ENCODE results near the gene UNC79.
"Not testable (repeated sequence)": the region's sequence is repeated elsewhere in the genome, so short reads cannot be mapped to it uniquely, and the experiment has no call there.

UNC79 gene

GRCh38 chr14:93431036-93431670, 414 bp downstream of the UNC79 start:
- H3K9me3 ChIP-seq (ENCODE audit: control insufficient read depth, low read length), result no peaks in the 10 kb centered on the region
- WGBS, 2 experiments (ENCODE audit: insufficient coverage in 2 of 2), result 0 to 9% methylated on average over 9 to 12 of the region's 27 CpGs
- H3K4me3 ChIP-seq (ENCODE audit: extremely low read depth, insufficient read depth, low read length, poor library complexity, severe bottlenecking), result peak overlapping the region; percentile 40
- no peak overlapping the region for H3K27ac ChIP-seq (ENCODE audit: low read depth, low read length, severe bottlenecking)
- no peaks in the 10 kb centered on the region for H3K4me1 ChIP-seq (ENCODE audit: control insufficient read depth, insufficient read depth, low read length, poor library complexity, severe bottlenecking)
- H3K36me3 ChIP-seq (ENCODE audit: control insufficient read depth, insufficient read depth, low read length), result no peaks in the 10 kb centered on the region

- Histone ChIP-seq H3K9me3 (ENCODE audit: control insufficient read depth, low read length) (no peaks in the 10 kb centered on the region), H3K36me3 (ENCODE audit: control insufficient read depth, insufficient read depth, low read length) (no peaks in the 10 kb centered on the region), H3K4me1 (ENCODE audit: control insufficient read depth, insufficient read depth, low read length, poor library complexity, severe bottlenecking) (no peaks in the 10 kb centered on the region), H3K4me3 (ENCODE audit: extremely low read depth, insufficient read depth, low read length, poor library complexity, severe bottlenecking) (no peak overlapping the region), H3K27ac (ENCODE audit: low read depth, low read length, severe bottlenecking) (no peak overlapping the region)
- WGBS, 2 experiments (ENCODE audit: insufficient coverage in 2 of 2), result no CpG with 5 or more reads among the region's 1 CpG
Observed at GRCh38 chr14:93454224-93454623, 23.5 kb downstream of the UNC79 start.

- H3K4me3 ChIP-seq (ENCODE audit: extremely low read depth, insufficient read depth, low read length, poor library complexity, severe bottlenecking), result no peak overlapping the region
- H3K9me3 ChIP-seq (ENCODE audit: control insufficient read depth, low read length), result no peaks in the 10 kb centered on the region
- no peaks in the 10 kb centered on the region for H3K4me1 ChIP-seq (ENCODE audit: control insufficient read depth, insufficient read depth, low read length, poor library complexity, severe bottlenecking)
- no peak overlapping the region for H3K27ac ChIP-seq (ENCODE audit: low read depth, low read length, severe bottlenecking)
- H3K36me3 ChIP-seq (ENCODE audit: control insufficient read depth, insufficient read depth, low read length), result no peaks in the 10 kb centered on the region
Observed at GRCh38 chr14:93456356-93456755, 25.6 kb downstream of the UNC79 start.

GRCh38 chr14:93458234-93458633, 27.5 kb downstream of the UNC79 start:
- H3K4me1 ChIP-seq (ENCODE audit: control insufficient read depth, insufficient read depth, low read length, poor library complexity, severe bottlenecking), result peaks cover 2% of the 10 kb centered on the region
- no peaks in the 10 kb centered on the region for H3K36me3 ChIP-seq (ENCODE audit: control insufficient read depth, insufficient read depth, low read length)
- WGBS, 2 experiments (ENCODE audit: insufficient coverage in 2 of 2), result no CpG with 5 or more reads among the region's 1 CpG
- no peak overlapping the region for H3K27ac ChIP-seq (ENCODE audit: low read depth, low read length, severe bottlenecking)
- no peak overlapping the region for H3K4me3 ChIP-seq (ENCODE audit: extremely low read depth, insufficient read depth, low read length, poor library complexity, severe bottlenecking)
- H3K9me3 ChIP-seq (ENCODE audit: control insufficient read depth, low read length), result no peaks in the 10 kb centered on the region

- H3K27ac ChIP-seq (ENCODE audit: low read depth, low read length, severe bottlenecking), result no peak overlapping the region
- H3K36me3 ChIP-seq (ENCODE audit: control insufficient read depth, insufficient read depth, low read length), result no peaks in the 10 kb centered on the region
- H3K4me1 ChIP-seq (ENCODE audit: control insufficient read depth, insufficient read depth, low read length, poor library complexity, severe bottlenecking), result peaks cover 2% of the 10 kb centered on the region
- H3K4me3 ChIP-seq (ENCODE audit: extremely low read depth, insufficient read depth, low read length, poor library complexity, severe bottlenecking), result no peak overlapping the region
- 96 to 100% methylated on average over 3 of the region's 3 CpGs for WGBS, 2 experiments (ENCODE audit: insufficient coverage in 2 of 2)
- no peaks in the 10 kb centered on the region for H3K9me3 ChIP-seq (ENCODE audit: control insufficient read depth, low read length)
Observed at GRCh38 chr14:93462479-93462878, 31.7 kb downstream of the UNC79 start.

GRCh38 chr14:93464271-93464670, 33.5 kb downstream of the UNC79 start:
- Histone ChIP-seq H3K9me3 (ENCODE audit: control insufficient read depth, low read length) (no peaks in the 10 kb centered on the region), H3K4me1 (ENCODE audit: control insufficient read depth, insufficient read depth, low read length, poor library complexity, severe bottlenecking) (peaks cover 2% of the 10 kb centered on the region), H3K27ac (ENCODE audit: low read depth, low read length, severe bottlenecking) (no peak overlapping the region), H3K36me3 (ENCODE audit: control insufficient read depth, insufficient read depth, low read length) (no peaks in the 10 kb centered on the region), H3K4me3 (ENCODE audit: extremely low read depth, insufficient read depth, low read length, poor library complexity, severe bottlenecking) (no peak overlapping the region)
- WGBS, 2 experiments (ENCODE audit: insufficient coverage in 2 of 2), result 67 to 90% methylated on average over 3 to 4 of the region's 5 CpGs

GRCh38 chr14:93475471-93475870, 44.7 kb downstream of the UNC79 start:
- no peaks in the 10 kb centered on the region for H3K9me3 ChIP-seq (ENCODE audit: control insufficient read depth, low read length)
- no peaks in the 10 kb centered on the region for H3K4me1 ChIP-seq (ENCODE audit: control insufficient read depth, insufficient read depth, low read length, poor library complexity, severe bottlenecking)
- 76 to 83% methylated on average over 4 of the region's 6 CpGs for WGBS, 2 experiments (ENCODE audit: insufficient coverage in 2 of 2)
- no peak overlapping the region for H3K4me3 ChIP-seq (ENCODE audit: extremely low read depth, insufficient read depth, low read length, poor library complexity, severe bottlenecking)
- no peak overlapping the region for H3K27ac ChIP-seq (ENCODE audit: low read depth, low read length, severe bottlenecking)
- no peaks in the 10 kb centered on the region for H3K36me3 ChIP-seq (ENCODE audit: control insufficient read depth, insufficient read depth, low read length)

- 100% methylated on average over 1 of the region's 3 CpGs; no CpG with 5 or more reads in 1 of the 2 experiments for WGBS, 2 experiments (ENCODE audit: insufficient coverage in 2 of 2)
- no peak overlapping the region for H3K27ac ChIP-seq (ENCODE audit: low read depth, low read length, severe bottlenecking)
Observed at GRCh38 chr14:93476305-93476704, 45.6 kb downstream of the UNC79 start.

GRCh38 chr14:93479074-93479473, 48.3 kb downstream of the UNC79 start:
- not testable (repeated sequence) for H3K4me1 ChIP-seq (ENCODE audit: control insufficient read depth, insufficient read depth, low read length, poor library complexity, severe bottlenecking); H3K36me3 ChIP-seq (ENCODE audit: control insufficient read depth, insufficient read depth, low read length); H3K9me3 ChIP-seq (ENCODE audit: control insufficient read depth, low read length); H3K4me3 ChIP-seq (ENCODE audit: extremely low read depth, insufficient read depth, low read length, poor library complexity, severe bottlenecking); H3K27ac ChIP-seq (ENCODE audit: low read depth, low read length, severe bottlenecking)
- no CpG with 5 or more reads among the region's 2 CpGs for WGBS, 2 experiments (ENCODE audit: insufficient coverage in 2 of 2)

More at GRCh38 chr14:93476305-93476704, 45.6 kb downstream of the UNC79 start:
- Histone ChIP-seq H3K9me3 (ENCODE audit: control insufficient read depth, low read length) (no peaks in the 10 kb centered on the region), H3K36me3 (ENCODE audit: control insufficient read depth, insufficient read depth, low read length) (no peaks in the 10 kb centered on the region), H3K4me1 (ENCODE audit: control insufficient read depth, insufficient read depth, low read length, poor library complexity, severe bottlenecking) (no peaks in the 10 kb centered on the region), H3K4me3 (ENCODE audit: extremely low read depth, insufficient read depth, low read length, poor library complexity, severe bottlenecking) (no peak overlapping the region)

- no peaks in the 10 kb centered on the region for H3K9me3 ChIP-seq (ENCODE audit: control insufficient read depth, low read length)
- H3K27ac ChIP-seq (ENCODE audit: low read depth, low read length, severe bottlenecking), result no peak overlapping the region
- H3K4me3 ChIP-seq (ENCODE audit: extremely low read depth, insufficient read depth, low read length, poor library complexity, severe bottlenecking), result no peak overlapping the region
- H3K36me3 ChIP-seq (ENCODE audit: control insufficient read depth, insufficient read depth, low read length), result no peaks in the 10 kb centered on the region
- no peaks in the 10 kb centered on the region for H3K4me1 ChIP-seq (ENCODE audit: control insufficient read depth, insufficient read depth, low read length, poor library complexity, severe bottlenecking)
Observed at GRCh38 chr14:93480867-93481266, 50.1 kb downstream of the UNC79 start.

- Histone ChIP-seq H3K4me3 (ENCODE audit: extremely low read depth, insufficient read depth, low read length, poor library complexity, severe bottlenecking) (no peak overlapping the region), H3K36me3 (ENCODE audit: control insufficient read depth, insufficient read depth, low read length) (no peaks in the 10 kb centered on the region), H3K9me3 (ENCODE audit: control insufficient read depth, low read length) (no peaks in the 10 kb centered on the region), H3K27ac (ENCODE audit: low read depth, low read length, severe bottlenecking) (no peak overlapping the region), H3K4me1 (ENCODE audit: control insufficient read depth, insufficient read depth, low read length, poor library complexity, severe bottlenecking) (no peaks in the 10 kb centered on the region)
- WGBS, 2 experiments (ENCODE audit: insufficient coverage in 2 of 2), result no CpG with 5 or more reads among the region's 2 CpGs
Observed at GRCh38 chr14:93481758-93482157, 51.0 kb downstream of the UNC79 start.
